B cell (primary cell): ENCODE measurements around the gene KCND3. TPM values are rescaled to one million over a fixed set of nuclear protein-coding genes. Genes with fewer than 3 reads are reported as not detected.

Source experiments
- ATAC-seq: fragments of 200-7000 bp; cut with Tn5 transposase; one replicate; pipeline ENCODE4 v1.10.0; 2021; ENCODE audit warnings: low read depth, mild to moderate bottlenecking, moderate number of reproducible peaks, moderate library complexity
- CTCF ChIA-PET: fragments of 350-600 bp; sonication (Branson Sonifier 250); formaldehyde crosslinking; loops from one replicate; lab custom pipeline; 2021; ENCODE audit warnings: antibody characterized with exemption, inconsistent platforms; lab: Charles Lee
- POLR2A ChIA-PET: fragments of 350-600 bp; sonication (Branson Sonifier 250); formaldehyde crosslinking; loops from one replicate; lab custom pipeline; 2021; ENCODE audit warnings: antibody characterized with exemption; lab: Charles Lee
- DNase-seq: peaks from one replicate; pipeline ENCODE4 v3.0.0; 2013
- H2AFZ ChIP-seq: 2 replicates; pipeline ENCODE4 v1.6.1; 2012; ENCODE audit warnings: mild to moderate bottlenecking, low read depth, low read length; ENCODE audit not compliant: insufficient read depth, poor library complexity, severe bottlenecking
- H3K27ac ChIP-seq, 2 donors: 1 replicate in 1 of 2; 2 replicates in 1 of 2; pipeline ENCODE4 v1.5.1; 2012 to 2013; ENCODE audit warnings: low read length in 2 of 2, mild to moderate bottlenecking in 2 of 2, moderate library complexity in 1 of 2
- H3K27me3 ChIP-seq, 4 experiments: fragments of 200-600 bp in 1 of 4; sonication (generic) in 1 of 4; replicated peaks in 1 of 4; 1 replicate in 2 of 4; 2 replicates in 2 of 4; pipeline versions ENCODE4 v1.6.1 to v1.7.0; 2013 to 2016; ENCODE audit warnings: low read length in 3 of 4, mild to moderate bottlenecking in 2 of 4, mixed read lengths in 1 of 4, moderate library complexity in 1 of 4; ENCODE audit not compliant: insufficient read depth in 4 of 4, control insufficient read depth in 3 of 4; ENCODE audit errors: control extremely low read depth in 1 of 4
- H3K36me3 ChIP-seq, 2 experiments: replicated peaks in 1 of 2; 1 replicate in 1 of 2; 2 replicates in 1 of 2; pipeline versions ENCODE4 v1.6.1 to v1.7.1; 2013; ENCODE audit warnings: low read length in 1 of 2; ENCODE audit not compliant: insufficient read depth in 2 of 2, control insufficient read depth in 1 of 2; ENCODE audit errors: control extremely low read depth in 1 of 2, extremely low read depth in 1 of 2
- H3K4me1 ChIP-seq, 2 donors: fragments of 200-600 bp in 1 of 2; sonication (generic) in 1 of 2; 1 replicate in 1 of 2; 2 replicates in 1 of 2; pipeline versions ENCODE4 v1.5.1 to v1.6.1; 2013 to 2017; ENCODE audit warnings: low read length in 2 of 2; ENCODE audit not compliant: control insufficient read depth in 2 of 2, insufficient read depth in 2 of 2
- H3K4me2 ChIP-seq: replicated peaks from 2 replicates; pipeline ENCODE3; 2012; ENCODE audit warnings: mild to moderate bottlenecking, low read depth, low read length; ENCODE audit not compliant: poor library complexity, severe bottlenecking
- H3K4me3 ChIP-seq, 5 experiments: fragments of 200-600 bp in 1 of 5; sonication (generic) in 1 of 5; 1 replicate in 3 of 5; 2 replicates in 2 of 5; pipeline versions ENCODE4 v1.5.1 to v1.7.0; 2011 to 2016; ENCODE audit warnings: low read length in 4 of 5, mild to moderate bottlenecking in 4 of 5, low read depth in 2 of 5, control low read depth in 1 of 5, moderate library complexity in 1 of 5; ENCODE audit not compliant: insufficient read depth in 1 of 5; ENCODE audit errors: control extremely low read depth in 1 of 5, extremely low read depth in 1 of 5
- H3K79me2 ChIP-seq: fragments of 200-600 bp; sonication (generic); one replicate; pipeline ENCODE4 v1.6.0; 2016; ENCODE audit warnings: low read length; ENCODE audit not compliant: control insufficient read depth, insufficient read depth
- H3K9ac ChIP-seq: fragments of 200-600 bp; sonication (generic); 2 replicates; pipeline ENCODE4 v1.6.1; 2017; ENCODE audit warnings: mild to moderate bottlenecking, low read length, moderate library complexity
- H3K9me3 ChIP-seq, 3 donors: one replicate each; pipeline versions ENCODE4 v1.6.1 to v1.7.1; 2013; ENCODE audit warnings: low read length in 2 of 3; ENCODE audit not compliant: control insufficient read depth in 2 of 3, insufficient read depth in 1 of 3; ENCODE audit errors: control extremely low read depth in 1 of 3
- H4K20me1 ChIP-seq: 2 replicates; pipeline ENCODE4 v1.6.0; 2012; ENCODE audit warnings: mild to moderate bottlenecking, low read length; ENCODE audit not compliant: insufficient read depth, control insufficient read depth, poor library complexity, severe bottlenecking
- H3K27ac Mint-ChIP-seq: one replicate; pipeline ENCODE4 v1.8.0; 2021; ENCODE audit warnings: mixed read lengths
- H3K27me3 Mint-ChIP-seq: one replicate; pipeline ENCODE4 v1.8.0; 2021; ENCODE audit warnings: mixed read lengths
- H3K4me1 Mint-ChIP-seq: one replicate; pipeline ENCODE4 v1.8.0; 2021; ENCODE audit warnings: mixed read lengths
- H3K4me3 Mint-ChIP-seq: one replicate; pipeline ENCODE4 v1.8.0; 2021; ENCODE audit warnings: mixed read lengths
- H3K9me3 Mint-ChIP-seq: one replicate; pipeline ENCODE4 v1.8.0; 2022; ENCODE audit warnings: mixed read lengths; ENCODE audit not compliant: insufficient read depth
- CTCF ChIP-seq: fragments of 200-600 bp; IDR thresholded peaks from one replicate; pipeline ENCODE4 v1.8.0; 2022; ENCODE audit warnings: antibody characterized with exemption, mild to moderate bottlenecking
- EZH2 ChIP-seq: IDR thresholded peaks from 2 replicates; pipeline ENCODE4 v1.6.1; 2012; ENCODE audit warnings: borderline replicate concordance, low read depth, mild to moderate bottlenecking, moderate library complexity, low read length; ENCODE audit not compliant: insufficient read depth, poor library complexity, severe bottlenecking
- WGBS: methylation state at CpG from one replicate; pipeline ENCODE4 v1.1.5; 2013; ENCODE audit warnings: missing lambda C conversion rate; ENCODE audit not compliant: insufficient coverage; 5-methylcytosine and 5-hydroxymethylcytosine counted together
- intact Hi-C: fragments of 100-400 bp; cut with micrococcal nuclease; formaldehyde crosslinking; loops from one replicate; pipeline ENCODE4 v1.10.0; 2022
- polyA plus RNA-seq: library from polyadenylated mRNA; depleted of rRNA; stranded (reverse); fragments of >200 nt; gene quantifications from 2 replicates; pipeline ENCODE4 v1.2.3, GENCODE V29; 2012
- total RNA-seq, 2 donors: library from RNA; stranded (reverse); fragments of 120-200 nt in 1 of 2; gene quantifications; 1 replicate in 1 of 2; 2 replicates in 1 of 2; pipeline versions ENCODE4 v1.2.3 to v1.2.4, GENCODE V29; 2013 to 2022

KCND3 gene
- total and polyA plus RNA-seq, 2 donors (not counting 1 experiment from before 2014, with no cell fraction given): 0.07 TPM; not detected in 1

- ChIA-PET POLR2A (no interaction called here), CTCF (interaction anchor here (1.7 to 8.1 kb wide), 2 partner anchors 44 to 277 kb away, joined by 5 to 102 read pairs; no protein-coding TSS in a partner anchor)
- no peak overlapping the region for H3K4me3 ChIP-seq
- peaks cover 14 to 16% of the 10 kb centered on the region in 2 donors for H3K4me1 ChIP-seq
- H3K9me3 ChIP-seq: no peaks in the 10 kb centered on the region
- no peaks in the 10 kb centered on the region for H3K27me3 ChIP-seq
- H3K27ac ChIP-seq: no peak overlapping the region
- H3K4me2 ChIP-seq: no peak overlapping the region
- TF ChIP-seq EZH2: no peak
- TF ChIP-seq CTCF: no peak
- peaks cover 37% of the 10 kb centered on the region for H3K79me2 ChIP-seq
- Mint-ChIP-seq H3K4me1 (peaks cover 31% of the 10 kb centered on the region), H3K27me3 (no peaks in the 10 kb centered on the region), H3K9me3 (no peaks in the 10 kb centered on the region), H3K4me3 (peak overlapping the region; percentile 37), H3K27ac (no peak overlapping the region)
- H2AFZ ChIP-seq: no peak overlapping the region
- peaks cover 16 to 51% of the 10 kb centered on the region in 2 experiments for H3K36me3 ChIP-seq
- H3K9ac ChIP-seq: no peak overlapping the region
- ATAC-seq (no peak), DNase-seq (no peak)
- 67% methylated on average over 1 of the region's 2 CpGs for WGBS
- intact Hi-C loops: no loop called here
- peaks cover 6% of the 10 kb centered on the region for H4K20me1 ChIP-seq
Measured at GRCh38 chr1:111758373-111758772, 231.1 kb downstream of the KCND3 start.

GRCh38 chr1:111756124-111756513 is 233.3 kb downstream of the KCND3 start:
- H4K20me1 ChIP-seq: peaks cover 6% of the 10 kb centered on the region
- TF ChIP-seq CTCF (no peak), EZH2 (no peak)
- Mint-ChIP-seq H3K27me3 (no peaks in the 10 kb centered on the region), H3K27ac (peak overlapping the region; percentile 94), H3K4me3 (peak overlapping the region; percentile 88), H3K4me1 (peaks cover 31% of the 10 kb centered on the region), H3K9me3 (no peaks in the 10 kb centered on the region)
- whole genome bisulfite sequencing: 0% methylated on average over 30 of the region's 35 CpGs
- peak overlapping the region; percentile 62 to 93 (median 72) for H3K4me3 ChIP-seq
- ATAC-seq (no peak), DNase-seq (no peak)
- ChIA-PET POLR2A (interaction anchor here (0.5 to 2.1 kb wide), 7 partner anchors 17 to 866 kb away, joined by 3 to 18 read pairs (median 4); partner anchors contain the start of gene INKA2), CTCF (interaction anchor here (0.7 to 8.1 kb wide), 14 partner anchors 9 to 308 kb away, joined by 3 to 102 read pairs (median 3); no protein-coding TSS in a partner anchor)
- no peaks in the 10 kb centered on the region for H3K27me3 ChIP-seq
- H3K27ac ChIP-seq: peak overlapping the region; percentile 91 to 96
- no peaks in the 10 kb centered on the region for H3K9me3 ChIP-seq
- peak overlapping the region; percentile 80 for H3K4me2 ChIP-seq
- H3K79me2 ChIP-seq: peaks cover 37% of the 10 kb centered on the region
- H3K4me1 ChIP-seq: peaks cover 14 to 16% of the 10 kb centered on the region in 2 donors
- intact Hi-C loops: no loop called here
- peak overlapping the region; percentile 84 for H2AFZ ChIP-seq
- peaks cover 2 to 33% of the 10 kb centered on the region in 2 experiments for H3K36me3 ChIP-seq
- H3K9ac ChIP-seq: peak overlapping the region; percentile 78
